Stimulated activated CD4-positive, alpha-beta T cell treated with anti-CD3 and anti-CD28 coated beads, Interleukin-1b, Interleukin-23, amount 100 ng/mL, for 1 hour (primary cell): ENCODE data around the gene RSF1.

Source experiments
- DNase-seq, 2 donors: peaks; one replicate each; pipeline ENCODE4 v3.0.0-alpha.2; 2020; ENCODE audit warnings: low read depth in 2 of 2

RSF1 gene

GRCh38 chr11:77801477-77801876 is 19.0 kb downstream of the RSF1 start:
- DNase-seq: no peak

GRCh38 chr11:77800449-77800848 is 20.1 kb downstream of the RSF1 start:
- no peak for DNase-seq

- DNase-seq: no peak
Measured at GRCh38 chr11:77799338-77799737, 21.2 kb downstream of the RSF1 start.

GRCh38 chr11:77793972-77794371 is 26.6 kb downstream of the RSF1 start:
- no peak for DNase-seq

GRCh38 chr11:77791301-77791700 is 29.2 kb downstream of the RSF1 start:
- DNase-seq: no peak

GRCh38 chr11:77789731-77790476 is 30.6 kb downstream of the RSF1 start:
- DNase-seq: no peak

GRCh38 chr11:77789061-77789730 is 31.3 kb downstream of the RSF1 start:
- DNase-seq: no peak

- no peak for DNase-seq
Measured at GRCh38 chr11:77784572-77784971, 36.0 kb downstream of the RSF1 start.

GRCh38 chr11:77783025-77783424 is 37.5 kb downstream of the RSF1 start:
- DNase-seq: no peak

- no peak for DNase-seq
Measured at GRCh38 chr11:77779935-77780334, 40.6 kb downstream of the RSF1 start.

- DNase-seq: no peak
Measured at GRCh38 chr11:77778549-77778948, 42.0 kb downstream of the RSF1 start.

GRCh38 chr11:77778118-77778517 is 42.4 kb downstream of the RSF1 start:
- DNase-seq: no peak

GRCh38 chr11:77776455-77776854 is 44.1 kb downstream of the RSF1 start:
- DNase-seq: no peak

GRCh38 chr11:77775936-77776335 is 44.6 kb downstream of the RSF1 start:
- DNase-seq: no peak

GRCh38 chr11:77771135-77771534 is 49.4 kb downstream of the RSF1 start:
- no peak for DNase-seq

GRCh38 chr11:77770629-77771028 is 49.9 kb downstream of the RSF1 start:
- no peak for DNase-seq

- DNase-seq: no peak
Measured at GRCh38 chr11:77762426-77762825, 58.1 kb downstream of the RSF1 start.

- no peak for DNase-seq
Measured at GRCh38 chr11:77761491-77761890, 59.0 kb downstream of the RSF1 start.

GRCh38 chr11:77758331-77758730 is 62.2 kb downstream of the RSF1 start:
- DNase-seq: no peak

- no peak for DNase-seq
Measured at GRCh38 chr11:77753230-77753629, 67.3 kb downstream of the RSF1 start.

- DNase-seq: no peak
Measured at GRCh38 chr11:77752516-77752915, 68.0 kb downstream of the RSF1 start.

- DNase-seq: no peak
Measured at GRCh38 chr11:77750394-77751156, 69.9 kb downstream of the RSF1 start.

- no peak for DNase-seq
Measured at GRCh38 chr11:77749232-77749631, 71.3 kb downstream of the RSF1 start.
